ENCODE measurements around the gene ASIC2. TPM values are rescaled to one million over a fixed set of nuclear protein-coding genes. Genes with fewer than 3 reads are reported as not detected.

The ASIC2 gene
- total and polyA plus RNA-seq, 2 donors (not counting 3 experiments of a cell fraction or from before 2014, with no cell fraction given): not detected

- Histone ChIP-seq H3K4me1 (ENCODE audit: control insufficient read depth, extremely low read depth, insufficient read depth, low read length) (peaks cover 3% of the 10 kb centered on the region), H4K20me1 (replicated peaks; ENCODE audit: control insufficient read depth, extremely low read depth, insufficient read depth, low read length) (no peaks in the 10 kb centered on the region), H2AFZ (ENCODE audit: low read depth, low read length) (no peak overlapping the region), H3K9ac (replicated peaks; ENCODE audit: extremely low read depth, insufficient read depth, low read length) (no peak overlapping the region), H3K4me3 (replicated peaks in 1 of 3; ENCODE audit: insufficient read depth in 1 of 3, low read depth in 1 of 3, low read length in 3 of 3) (no peak overlapping the region), H3K9me3 (replicated peaks; ENCODE audit: control insufficient read depth, insufficient read depth, low read length) (no peaks in the 10 kb centered on the region), H3K27ac (ENCODE audit: insufficient read depth, low read depth, low read length) (no peak overlapping the region), H3K36me3 (ENCODE audit: control insufficient read depth in 2 of 2, extremely low read depth in 1 of 2, insufficient read depth in 2 of 2, low read length in 2 of 2) (no peaks in the 10 kb centered on the region), H3K79me2 (ENCODE audit: control insufficient read depth, insufficient read depth, low read length) (no peaks in the 10 kb centered on the region), H3K4me2 (ENCODE audit: insufficient read depth, low read length) (no peak overlapping the region), H3K9me1 (replicated peaks; ENCODE audit: control insufficient read depth, extremely low read depth, insufficient read depth, low read length) (no peaks in the 10 kb centered on the region), H3K27me3 (ENCODE audit: control insufficient read depth in 2 of 2, insufficient read depth in 2 of 2, low read length in 2 of 2) (no peaks in the 10 kb centered on the region)
- intact Hi-C loops (cut with micrococcal nuclease): no loop called here
- DNase-seq (ENCODE audit: low read depth, low spot score) (no peak), FAIRE-seq (no peak)
- CTCF ChIA-PET: no interaction called here
- no TSS peak for BruUV-seq (replicated peaks)
- dilution Hi-C loops (cut with MboI; ENCODE audit: extremely low pct_ligation_motif_present, low sequenced_read_pairs): no loop called here
- TF ChIP-seq CTCF (IDR thresholded peaks at IDR 0.05; ENCODE audit: extremely low read depth in 1 of 2, insufficient read depth in 1 of 2, low read depth in 1 of 2, low read length in 2 of 2): no peak
- TF ChIP-seq EZH2 (IDR thresholded peaks at IDR 0.05; ENCODE audit: borderline replicate concordance, low read depth, low read length, severe bottlenecking): no peak
- no peak for TF ChIP-seq JUN (IDR thresholded peaks at IDR 0.05; ENCODE audit: borderline replicate concordance, insufficient read depth, insufficient read length, low read depth)
- no peak for TF ChIP-seq POLR2A (IDR thresholded peaks at IDR 0.05; ENCODE audit: low read depth, low read length)
- no peak for TF ChIP-seq GATA2 (IDR thresholded peaks at IDR 0.05; ENCODE audit: insufficient read depth, insufficient read length, low read depth, low read length)
- TF ChIP-seq FOS (IDR thresholded peaks at IDR 0.05; ENCODE audit: borderline replicate concordance, insufficient read depth, low read length): no peak
- TF ChIP-seq, protein P1, sequence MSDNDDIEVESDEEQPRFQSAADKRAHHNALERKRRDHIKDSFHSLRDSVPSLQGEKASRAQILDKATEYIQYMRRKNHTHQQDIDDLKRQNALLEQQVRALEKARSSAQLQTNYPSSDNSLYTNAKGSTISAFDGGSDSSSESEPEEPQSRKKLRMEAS (IDR thresholded peaks at IDR 0.05; ENCODE audit: insufficient read depth, insufficient read length): no peak
- no peak for TF ChIP-seq POLR2AphosphoS5 (IDR thresholded peaks at IDR 0.05; ENCODE audit: insufficient read depth, low read depth, low read length)
- TF ChIP-seq MYC (IDR thresholded peaks at IDR 0.05; ENCODE audit: low read depth, low read length): no peak
- POLR2A ChIA-PET: no interaction called here
Observed at GRCh38 chr17:33262266-33263123, 30.6 kb downstream of the ASIC2 start.

All from endothelial cell of umbilical vein (primary cell).